Measurements from ENCODE around the gene CDCA8. TPM values are rescaled to one million over a fixed set of nuclear protein-coding genes. Genes with fewer than 3 reads are reported as not detected.

CDCA8 gene
- total and polyA plus RNA-seq, 2 of the 8 experiments (the other 6 are each of a cell fraction or from before 2014, with no cell fraction given): 43.9 to 46.2 TPM

DNA sequence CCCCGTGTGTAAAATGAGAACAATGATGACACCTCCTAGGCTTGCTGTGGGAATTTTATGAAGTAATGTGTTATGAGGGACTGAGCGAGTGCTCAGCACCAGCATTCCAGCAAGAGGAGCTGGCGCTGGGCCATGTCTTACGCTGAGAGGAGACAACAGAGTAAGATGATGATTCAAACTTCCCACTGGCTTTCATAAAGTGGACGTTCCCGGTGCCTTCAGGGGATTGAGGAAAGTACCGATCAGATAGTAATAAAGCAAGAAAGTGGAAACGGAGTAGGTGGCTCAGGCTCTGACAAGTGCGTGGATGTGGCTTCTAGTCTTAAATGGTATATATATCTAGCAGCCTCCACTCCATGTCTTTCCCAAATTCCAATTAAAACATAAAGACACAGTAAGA lies 48.8 kb downstream of the CDCA8 start:
- Histone ChIP-seq H4K5ac (ENCODE audit: insufficient read length, low read depth, low read length) (no peak overlapping the region), H2BK12ac (ENCODE audit: low read depth, low read length) (no peak overlapping the region), H3K18ac (ENCODE audit: extremely low read depth, low read length) (no peak overlapping the region), H2AK5ac (ENCODE audit: low read depth, low read length) (no peak overlapping the region), H3K9ac (replicated peaks in 1 of 4; ENCODE audit: extremely low read depth in 1 of 4, low read depth in 3 of 4, low read length in 3 of 4) (no peak overlapping the region), H3K79me2 (ENCODE audit: control insufficient read depth in 1 of 2, insufficient read depth in 2 of 2, low read length in 2 of 2) (no peaks in the 10 kb centered on the region), H4K91ac (replicated peaks; ENCODE audit: insufficient read length, low read length) (no peak overlapping the region), H3K4me2 (ENCODE audit: insufficient read depth in 1 of 2, low read depth in 2 of 2, low read length in 2 of 2) (no peak overlapping the region), H3K36me3 (ENCODE audit: control insufficient read depth in 2 of 4, insufficient read depth in 4 of 4, low read length in 3 of 4) (no peaks in the 10 kb centered on the region), H2BK120ac (replicated peaks; ENCODE audit: low read depth, low read length) (no peak overlapping the region), H3K23me2 (ENCODE audit: low read depth, low read length) (peaks cover 1% of the 10 kb centered on the region; the same call in 1 of the 2 replicates), H3K4me3 (ENCODE audit: extremely low read depth in 1 of 4, insufficient read depth in 2 of 4, low read depth in 3 of 4, low read length in 4 of 4) (no peak overlapping the region), H2AFZ (ENCODE audit: low read length) (no peak overlapping the region), H2BK15ac (ENCODE audit: low read length) (no peak overlapping the region), H3K23ac (ENCODE audit: insufficient read length) (no peak overlapping the region), H3K9me3 (ENCODE audit: insufficient read depth in 2 of 2, low read depth in 1 of 2, low read length in 1 of 2) (no peaks in the 10 kb centered on the region), H2BK5ac (ENCODE audit: low read depth, low read length) (no peak overlapping the region), H3K14ac (ENCODE audit: insufficient read length) (no peak overlapping the region), H3K4ac (replicated peaks; ENCODE audit: insufficient read length, low read depth, low read length) (no peak overlapping the region), H4K8ac (ENCODE audit: extremely low read depth, insufficient read depth, low read length) (no peak overlapping the region), H3K79me1 (ENCODE audit: low read depth, low read length) (no peaks in the 10 kb centered on the region), H3K27ac (ENCODE audit: low read depth, low read length) (no peak overlapping the region), H2BK20ac (ENCODE audit: low read length) (no peak overlapping the region), H3K27me3 (replicated peaks in 1 of 4; ENCODE audit: control insufficient read depth in 3 of 4, extremely low read depth in 1 of 4, insufficient read depth in 3 of 4, low read length in 3 of 4) (peaks cover 0 to 2% (median 0%) of the 10 kb centered on the region in 4 experiments; a peak in 1 of 7 replicates), H3K4me1 (replicated peaks in 1 of 4; ENCODE audit: control insufficient read depth in 3 of 4, insufficient read depth in 4 of 4, low read length in 3 of 4) (no peaks in the 10 kb centered on the region), H3K56ac (replicated peaks; ENCODE audit: insufficient read length, low read depth, low read length) (no peak overlapping the region), H4K20me1 (replicated peaks in 1 of 2; ENCODE audit: control insufficient read depth in 1 of 2, insufficient read depth in 2 of 2, low read length in 2 of 2) (no peaks in the 10 kb centered on the region)
- ChIA-PET POLR2A (ENCODE audit: partially characterized antibody) (no interaction called here), CTCF (ENCODE audit: partially characterized antibody) (interaction anchor here (0.9 kb wide), 1 partner anchor 25 kb away, joined by 3 read pairs; no protein-coding TSS in a partner anchor)
- DNase-seq (ENCODE audit: low read depth in 1 of 2, low spot score in 2 of 2): no peak
- no peak for TF ChIP-seq BCL11A (IDR thresholded peaks at IDR 0.05; ENCODE audit: low read depth in 2 of 2, low read length in 2 of 2)
- FAIRE-seq: no peak
- WGBS, 2 experiments (ENCODE audit: extremely low coverage in 1 of 2, insufficient coverage in 1 of 2, insufficient read length in 1 of 2, insufficient replicate concordance in 2 of 2, low coverage in 1 of 2, low lambda C conversion rate in 2 of 2, missing lambda C conversion rate in 1 of 2): 85% methylated on average over 9 of the region's 9 CpGs; no CpG with 5 or more reads in 1 of the 2 experiments

Measured in H1 (cell line).